Measurements from ENCODE around the gene ENPP7.
"Not testable (repeated sequence)": the region's sequence is repeated elsewhere in the genome, so short reads cannot be mapped to it uniquely, and the experiment has no call there.

ENPP7 gene

DNA sequence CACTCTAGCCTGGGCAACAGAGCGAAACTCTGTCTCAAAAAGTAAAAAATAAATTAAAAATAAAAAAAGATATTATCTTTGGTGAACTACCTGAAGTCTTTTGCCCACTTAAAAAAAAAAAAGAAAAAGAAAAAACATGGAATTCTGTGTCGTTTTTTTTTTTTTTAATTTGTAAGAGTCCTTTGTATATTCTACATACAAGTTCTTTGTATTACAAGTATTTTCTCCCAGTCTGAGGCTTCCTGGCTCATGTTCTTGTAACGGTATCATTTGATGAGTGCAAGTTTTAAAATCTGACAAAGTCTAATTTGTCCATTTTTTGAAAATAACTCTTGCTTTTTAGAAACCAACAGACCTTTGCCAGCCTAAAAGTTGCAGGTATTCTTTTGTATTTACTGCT is 35.0 kb downstream of the ENPP7 start:
- Histone ChIP-seq H3K27me3 (ENCODE audit: insufficient read depth, insufficient read length) (no peaks in the 10 kb centered on the region), H3K4me3 (ENCODE audit: insufficient read length, low read depth) (no peak overlapping the region), H3K9ac (ENCODE audit: insufficient read length, low read depth) (no peak overlapping the region), H3K36me3 (ENCODE audit: insufficient read depth, insufficient read length, low read length) (no peaks in the 10 kb centered on the region), H3K4me1 (ENCODE audit: insufficient read depth, insufficient read length) (peaks cover 6% of the 10 kb centered on the region), H3K9me3 (ENCODE audit: insufficient read depth, low read length) (no peaks in the 10 kb centered on the region)
- TF ChIP-seq YY1 (IDR thresholded peaks at IDR 0.05; ENCODE audit: insufficient read depth, insufficient read length) (no peak), ZNF274 (IDR thresholded peaks at IDR 0.05; ENCODE audit: low read depth, low read length) (no peak), SUZ12 (IDR thresholded peaks at IDR 0.05; ENCODE audit: extremely low read depth, insufficient read depth, insufficient read length) (no peak)
- DNase-seq (ENCODE audit: low read depth, low spot score), result no peak

DNA sequence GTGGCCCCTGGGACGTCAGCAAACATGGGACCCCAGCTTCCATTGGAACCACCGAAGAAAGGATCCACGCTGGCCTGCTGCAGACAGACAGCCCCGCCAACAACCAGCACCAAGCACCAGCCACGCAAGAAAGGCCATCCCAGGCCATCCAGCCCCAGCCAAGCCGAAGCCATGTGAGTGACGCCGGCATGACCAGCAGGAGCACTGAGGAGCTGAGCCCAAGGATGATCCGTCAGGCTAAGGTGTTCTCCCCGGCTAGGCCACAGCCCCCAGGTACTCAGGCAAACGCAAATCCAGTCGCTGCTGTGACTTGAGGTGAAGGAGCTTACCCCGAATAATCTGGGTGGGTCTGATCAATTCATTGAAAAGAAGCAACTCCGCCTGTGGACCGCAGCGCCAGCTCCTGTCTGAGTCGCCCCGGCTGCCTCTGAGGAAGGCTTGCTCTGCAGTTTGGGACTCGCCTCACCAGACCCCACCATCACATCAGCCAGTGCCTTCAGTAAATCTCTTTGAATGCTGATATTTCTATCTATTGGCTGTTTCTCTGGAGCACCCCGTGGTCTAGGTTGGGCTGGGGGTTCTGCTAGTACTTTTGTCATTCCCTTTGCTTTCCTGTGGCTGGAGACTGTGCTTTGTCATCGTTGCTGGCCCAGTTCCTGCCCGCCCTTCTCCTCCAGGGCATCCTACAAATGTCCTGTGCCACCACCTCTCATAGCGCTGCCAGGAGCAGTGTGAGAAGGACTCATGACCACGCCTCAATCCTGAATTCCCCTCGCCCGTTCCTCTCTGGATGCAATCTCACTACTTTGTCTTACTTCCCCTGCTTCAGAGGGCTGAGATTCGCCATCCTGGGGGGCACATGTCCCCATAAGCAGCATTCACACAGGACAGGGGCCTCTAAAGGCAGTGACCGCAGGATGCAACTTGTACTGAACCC is 39.1 kb downstream of the ENPP7 start:
- no peak for TF ChIP-seq ZNF274 (IDR thresholded peaks at IDR 0.05; ENCODE audit: low read depth, low read length)
- Histone ChIP-seq H3K9me3 (ENCODE audit: insufficient read depth, low read length) (no peaks in the 10 kb centered on the region), H3K4me3 (ENCODE audit: insufficient read length, low read depth) (no peak overlapping the region), H3K4me1 (ENCODE audit: insufficient read depth, insufficient read length) (peaks cover 12% of the 10 kb centered on the region), H3K27me3 (ENCODE audit: insufficient read depth, insufficient read length) (peaks cover 4% of the 10 kb centered on the region), H3K9ac (ENCODE audit: insufficient read length, low read depth) (no peak overlapping the region), H3K36me3 (ENCODE audit: insufficient read depth, insufficient read length, low read length) (no peaks in the 10 kb centered on the region)
- DNase-seq (ENCODE audit: low read depth, low spot score), result no peak

DNA sequence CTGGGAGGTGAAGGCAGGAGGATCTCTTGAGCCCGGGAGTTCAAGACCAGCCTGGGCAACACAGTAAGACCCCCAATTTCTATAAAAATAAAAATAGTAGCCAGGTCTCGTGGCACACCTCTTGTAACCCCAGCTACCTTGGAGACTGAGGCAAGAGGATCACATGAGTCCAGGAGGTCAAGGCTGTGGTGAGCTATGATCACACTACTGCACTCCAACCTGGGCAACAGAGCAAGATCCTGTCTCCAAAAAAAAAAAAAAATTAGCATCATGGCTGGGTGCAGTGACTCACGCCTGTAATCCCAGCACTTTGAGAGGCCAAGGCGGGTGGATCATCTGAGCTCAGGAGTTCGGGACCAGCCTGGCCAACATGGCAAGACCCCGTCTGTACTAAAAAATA is 40.5 kb downstream of the ENPP7 start:
- no peaks in the 10 kb centered on the region for H3K36me3 ChIP-seq (ENCODE audit: insufficient read depth, insufficient read length, low read length)
- no peak overlapping the region for H3K9ac ChIP-seq (ENCODE audit: insufficient read length, low read depth)
- peaks cover 8% of the 10 kb centered on the region for H3K27me3 ChIP-seq (ENCODE audit: insufficient read depth, insufficient read length)
- H3K9me3 ChIP-seq (ENCODE audit: insufficient read depth, low read length), result no peaks in the 10 kb centered on the region
- no peak overlapping the region for H3K4me3 ChIP-seq (ENCODE audit: insufficient read length, low read depth)
- peaks cover 12% of the 10 kb centered on the region for H3K4me1 ChIP-seq (ENCODE audit: insufficient read depth, insufficient read length)
- TF ChIP-seq YY1 (IDR thresholded peaks at IDR 0.05; ENCODE audit: insufficient read depth, insufficient read length) (no peak), SUZ12 (IDR thresholded peaks at IDR 0.05; ENCODE audit: extremely low read depth, insufficient read depth, insufficient read length) (no peak), ZNF274 (IDR thresholded peaks at IDR 0.05; ENCODE audit: low read depth, low read length) (no peak)
- no peak for DNase-seq (ENCODE audit: low read depth, low spot score)

DNA sequence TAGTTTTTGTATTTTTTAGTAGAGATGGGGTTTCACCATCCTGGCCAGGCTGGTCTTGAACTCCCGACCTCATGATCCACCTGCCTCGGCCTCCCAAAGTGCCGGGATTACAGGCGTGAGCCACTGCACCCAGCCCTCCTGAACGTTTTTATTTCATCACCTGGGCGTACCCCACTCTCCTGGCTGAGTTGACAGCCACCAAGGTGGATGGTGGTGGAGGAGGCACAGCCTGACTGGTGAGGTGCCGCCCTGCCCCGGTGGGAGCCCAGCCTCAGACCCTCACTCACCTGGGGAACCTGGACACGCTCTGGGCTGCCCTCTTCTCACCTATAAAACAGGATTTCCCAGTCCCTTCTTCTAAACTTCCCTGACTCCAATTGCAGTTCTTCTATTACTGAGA is 42.0 kb downstream of the ENPP7 start:
- DNase-seq (ENCODE audit: low read depth, low spot score); H3K9ac ChIP-seq (ENCODE audit: insufficient read length, low read depth); H3K4me3 ChIP-seq (ENCODE audit: insufficient read length, low read depth); H3K36me3 ChIP-seq (ENCODE audit: insufficient read depth, insufficient read length, low read length); H3K27me3 ChIP-seq (ENCODE audit: insufficient read depth, insufficient read length); H3K9me3 ChIP-seq (ENCODE audit: insufficient read depth, low read length): not testable (repeated sequence)
- H3K4me1 ChIP-seq (ENCODE audit: insufficient read depth, insufficient read length), result peaks cover 12% of the 10 kb centered on the region

DNA sequence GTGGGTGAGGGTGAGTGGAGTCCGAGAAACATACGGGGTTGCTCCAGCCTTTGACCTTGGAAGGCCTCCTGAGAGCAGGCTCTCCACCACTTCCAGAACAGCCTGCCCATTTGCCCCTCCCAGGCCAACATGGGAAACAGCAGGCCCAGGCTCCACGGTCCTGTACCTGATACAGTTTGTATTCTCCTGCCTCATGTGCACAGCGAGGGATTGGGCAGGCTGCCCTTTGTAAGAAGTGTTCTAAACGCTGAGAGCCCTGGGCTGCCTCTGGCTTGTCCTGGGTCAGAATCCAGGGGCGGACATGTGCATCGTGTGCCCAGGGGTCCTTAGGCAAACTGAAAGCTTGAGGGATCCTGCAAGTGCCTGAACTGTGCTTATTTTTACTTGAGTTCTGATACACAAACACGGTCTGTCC is 43.8 kb downstream of the ENPP7 start:
- peaks cover 8% of the 10 kb centered on the region for H3K27me3 ChIP-seq (ENCODE audit: insufficient read depth, insufficient read length)
- TF ChIP-seq YY1 (IDR thresholded peaks at IDR 0.05; ENCODE audit: insufficient read depth, insufficient read length), result no peak
- no peak for TF ChIP-seq SUZ12 (IDR thresholded peaks at IDR 0.05; ENCODE audit: extremely low read depth, insufficient read depth, insufficient read length)
- no peaks in the 10 kb centered on the region for H3K9me3 ChIP-seq (ENCODE audit: insufficient read depth, low read length)
- no peak for DNase-seq (ENCODE audit: low read depth, low spot score)
- H3K4me3 ChIP-seq (ENCODE audit: insufficient read length, low read depth), result no peak overlapping the region
- peak overlapping the region; percentile 45 for H3K9ac ChIP-seq (ENCODE audit: insufficient read length, low read depth)
- H3K36me3 ChIP-seq (ENCODE audit: insufficient read depth, insufficient read length, low read length), result peaks cover 4% of the 10 kb centered on the region
- H3K4me1 ChIP-seq (ENCODE audit: insufficient read depth, insufficient read length), result peaks cover 14% of the 10 kb centered on the region

DNA sequence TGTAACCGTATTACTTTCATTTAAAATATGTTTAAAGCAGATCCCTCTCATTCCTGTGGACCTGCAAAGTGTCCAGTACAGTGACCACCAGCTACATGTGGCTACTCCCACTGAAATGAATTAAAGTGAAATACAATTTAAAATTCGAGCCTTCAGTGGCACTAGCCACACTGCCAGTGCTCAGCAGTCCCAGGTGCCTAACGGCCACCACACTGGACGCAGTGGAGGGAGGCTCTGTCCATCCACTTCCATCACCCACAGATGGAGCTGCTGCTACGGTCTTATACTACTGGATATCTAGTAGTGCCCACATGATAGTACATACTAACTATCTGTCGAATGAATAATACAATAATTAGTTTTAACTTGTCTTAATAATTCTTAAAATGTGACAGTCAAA is 44.9 kb downstream of the ENPP7 start:
- Histone ChIP-seq H3K36me3 (ENCODE audit: insufficient read depth, insufficient read length, low read length) (peaks cover 15% of the 10 kb centered on the region), H3K4me3 (ENCODE audit: insufficient read length, low read depth) (no peak overlapping the region), H3K9me3 (ENCODE audit: insufficient read depth, low read length) (no peaks in the 10 kb centered on the region), H3K4me1 (ENCODE audit: insufficient read depth, insufficient read length) (peaks cover 11% of the 10 kb centered on the region), H3K27me3 (ENCODE audit: insufficient read depth, insufficient read length) (peaks cover 8% of the 10 kb centered on the region), H3K9ac (ENCODE audit: insufficient read length, low read depth) (no peak overlapping the region)
- TF ChIP-seq SUZ12 (IDR thresholded peaks at IDR 0.05; ENCODE audit: extremely low read depth, insufficient read depth, insufficient read length), result no peak
- TF ChIP-seq YY1 (IDR thresholded peaks at IDR 0.05; ENCODE audit: insufficient read depth, insufficient read length), result no peak
- TF ChIP-seq ZNF274 (IDR thresholded peaks at IDR 0.05; ENCODE audit: low read depth, low read length), result no peak
- no peak for DNase-seq (ENCODE audit: low read depth, low spot score)

DNA sequence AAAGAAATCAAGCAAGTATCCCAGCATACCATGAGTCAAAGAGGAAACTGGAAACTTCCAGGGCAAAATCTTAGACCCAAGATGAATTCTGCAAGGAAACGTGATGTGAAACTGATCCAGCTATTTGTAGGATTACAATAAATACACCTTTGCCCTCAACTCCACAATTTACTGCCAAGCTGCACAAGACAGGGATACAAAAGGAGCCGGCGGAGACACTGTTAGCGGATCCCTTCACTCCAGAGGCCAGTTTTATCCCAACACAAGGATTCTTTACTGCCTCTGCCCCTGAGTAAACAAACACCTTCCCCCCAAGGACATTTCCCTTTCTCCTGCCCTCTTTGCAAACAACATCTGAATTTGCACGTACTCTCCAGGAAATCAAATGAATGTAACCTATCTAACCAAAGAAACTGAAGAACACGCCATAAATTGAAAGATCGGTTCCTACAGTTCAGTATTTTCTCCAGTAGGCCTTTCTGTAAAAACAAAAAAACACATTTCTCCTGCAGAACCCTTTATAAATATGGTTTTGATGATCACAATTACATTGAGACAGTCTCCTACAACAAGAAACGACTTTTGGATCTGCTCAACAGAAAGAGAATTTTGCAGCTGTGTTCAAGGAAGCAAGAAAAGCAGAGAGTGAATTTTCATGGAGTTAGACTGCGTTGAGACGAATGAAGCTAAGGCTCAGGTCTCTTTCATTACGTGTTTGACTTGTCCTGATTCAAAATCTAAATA is 45.8 kb downstream of the ENPP7 start:
- peaks cover 24% of the 10 kb centered on the region for H3K36me3 ChIP-seq (ENCODE audit: insufficient read depth, insufficient read length, low read length)
- H3K9me3 ChIP-seq (ENCODE audit: insufficient read depth, low read length), result no peaks in the 10 kb centered on the region
- H3K27me3 ChIP-seq (ENCODE audit: insufficient read depth, insufficient read length), result peaks cover 8% of the 10 kb centered on the region
- no peak for DNase-seq (ENCODE audit: low read depth, low spot score)
- peaks cover 14% of the 10 kb centered on the region for H3K4me1 ChIP-seq (ENCODE audit: insufficient read depth, insufficient read length)
- peak overlapping the region; percentile 82 for H3K9ac ChIP-seq (ENCODE audit: insufficient read length, low read depth)
- peak overlapping the region; percentile 42 for H3K4me3 ChIP-seq (ENCODE audit: insufficient read length, low read depth)
- TF ChIP-seq ZNF274 (IDR thresholded peaks at IDR 0.05; ENCODE audit: low read depth, low read length), result no peak
- no peak for TF ChIP-seq YY1 (IDR thresholded peaks at IDR 0.05; ENCODE audit: insufficient read depth, insufficient read length)
- no peak for TF ChIP-seq SUZ12 (IDR thresholded peaks at IDR 0.05; ENCODE audit: extremely low read depth, insufficient read depth, insufficient read length)
